ENCODE measurements around the gene CCL17. TPM values are rescaled to one million over a fixed set of nuclear protein-coding genes. Genes with fewer than 3 reads are reported as not detected.
A peak's percentile ranks its signal among the peaks of the same experiment; 100 is the strongest.

The CCL17 gene
- total RNA-seq, 1 donor from 2014 or later = not detected

GRCh38 chr16:57445510-57445909 is 40.9 kb downstream of the CCL17 start:
- H3K4me3 ChIP-seq = no peak overlapping the region
- no peak for DNase-seq (ENCODE audit: extremely low spot score in 2 of 2)
- no peak overlapping the region for H3K27ac ChIP-seq
- peaks cover 0 to 6% of the 10 kb centered on the region in 2 donors for H3K36me3 ChIP-seq
- intact Hi-C loops (cut with DNase I) = no loop called here
- H3K9me3 ChIP-seq = no peaks in the 10 kb centered on the region
- peaks cover 35% of the 10 kb centered on the region for H3K4me1 ChIP-seq
- TF ChIP-seq CTCF (IDR thresholded peaks at IDR 0.05) = no peak
- no peak for TF ChIP-seq POLR2AphosphoS5 (IDR thresholded peaks at IDR 0.05; ENCODE audit: insufficient read depth in 1 of 2, low read depth in 1 of 2)
- no peak for TF ChIP-seq POLR2A (IDR thresholded peaks at IDR 0.05)
- no peaks in the 10 kb centered on the region for H3K27me3 ChIP-seq

GRCh38 chr16:57446531-57447185 is 42.1 kb downstream of the CCL17 start:
- intact Hi-C loops (cut with DNase I) = no loop called here
- DNase-seq (ENCODE audit: extremely low spot score in 2 of 2) = no peak
- peaks cover 35% of the 10 kb centered on the region for H3K4me1 ChIP-seq

GRCh38 chr16:57447186-57447962 is 42.8 kb downstream of the CCL17 start, which contains the start of the genes CIAPIN1 and COQ9:
CIAPIN1 (minus strand) TSS chr16:57447385; CDS start chr16:57440928, 6,457 bp downstream.
COQ9 (plus strand) TSS chr16:57447479; CDS start chr16:57447506, 27 bp downstream.
- Histone ChIP-seq H3K4me3 (peak within 1 kb of the TSS; percentile 68 to 83), H3K27ac (peak within 1 kb of the TSS; percentile 85), H3K36me3 (peaks cover 0 to 7% of the 10 kb centered on the region in 2 donors), H3K4me1 (peaks cover 35% of the 10 kb centered on the region), H3K9me3 (no peaks in the 10 kb centered on the region), H3K27me3 (no peaks in the 10 kb centered on the region)
- peak; percentile 87 to 91 for TF ChIP-seq POLR2AphosphoS5 (IDR thresholded peaks at IDR 0.05; ENCODE audit: insufficient read depth in 1 of 2, low read depth in 1 of 2)
- no peak for TF ChIP-seq CTCF (IDR thresholded peaks at IDR 0.05)
- TF ChIP-seq POLR2A (IDR thresholded peaks at IDR 0.05) = peak in 1 of 2 donors; percentile 43
- intact Hi-C loops (cut with DNase I) = no loop called here
- DNase-seq (ENCODE audit: extremely low spot score in 2 of 2) = no peak

More at GRCh38 chr16:57446531-57447185, 42.1 kb downstream of the CCL17 start:
- H3K27ac ChIP-seq = peak overlapping the region; percentile 85
- H3K9me3 ChIP-seq = no peaks in the 10 kb centered on the region
- peaks cover 0 to under 1% of the 10 kb centered on the region in 2 donors for H3K36me3 ChIP-seq
- peak overlapping the region; percentile 68 to 83 for H3K4me3 ChIP-seq
- H3K27me3 ChIP-seq = no peaks in the 10 kb centered on the region
- TF ChIP-seq CTCF (IDR thresholded peaks at IDR 0.05) (no peak), POLR2AphosphoS5 (IDR thresholded peaks at IDR 0.05; ENCODE audit: insufficient read depth in 1 of 2, low read depth in 1 of 2) (no peak), POLR2A (IDR thresholded peaks at IDR 0.05) (no peak)

GRCh38 chr16:57452021-57452420 is 47.5 kb downstream of the CCL17 start:
- intact Hi-C loops (cut with DNase I) = no loop called here
- Histone ChIP-seq H3K4me1 (peaks cover 13% of the 10 kb centered on the region), H3K36me3 (peaks cover 0 to 45% of the 10 kb centered on the region in 2 donors), H3K4me3 (no peak overlapping the region), H3K27ac (no peak overlapping the region), H3K9me3 (no peaks in the 10 kb centered on the region), H3K27me3 (no peaks in the 10 kb centered on the region)
- TF ChIP-seq POLR2AphosphoS5 (IDR thresholded peaks at IDR 0.05; ENCODE audit: insufficient read depth in 1 of 2, low read depth in 1 of 2) (no peak), CTCF (IDR thresholded peaks at IDR 0.05) (no peak), POLR2A (IDR thresholded peaks at IDR 0.05) (no peak)
- DNase-seq (ENCODE audit: extremely low spot score in 2 of 2) = no peak

All from vagina (tissue), 2 donors.